Brain microvascular endothelial cell (primary cell): ENCODE data around the gene ACTA2.

Experiments used
- DNase-seq: peaks from one replicate; pipeline ENCODE4 v3.0.0-alpha.2; 2020
- H3K27ac ChIP-seq: fragments of 250-450 bp; sonication (Bioruptor Pico); 2 replicates; pipeline ENCODE4 v1.5.1; 2020; ENCODE audit warnings: mild to moderate bottlenecking, moderate library complexity
- H3K27me3 ChIP-seq: fragments of 250-450 bp; sonication (Bioruptor Pico); replicated peaks from 2 replicates; pipeline ENCODE4 v1.5.1; 2020; ENCODE audit warnings: mild to moderate bottlenecking
- H3K36me3 ChIP-seq: fragments of 250-450 bp; sonication (Bioruptor Pico); replicated peaks from 2 replicates; pipeline ENCODE4 v1.5.1; 2020; ENCODE audit warnings: mild to moderate bottlenecking
- H3K4me3 ChIP-seq: 2 replicates; pipeline ENCODE4 v1.5.1; 2011; ENCODE audit warnings: low read depth, mild to moderate bottlenecking, control low read depth, low read length, moderate library complexity
- CTCF ChIP-seq: IDR thresholded peaks from 2 replicates; pipeline ENCODE4 v1.5.1; 2011; ENCODE audit warnings: low read depth, mild to moderate bottlenecking, moderate library complexity, low read length, control low read depth, inconsistent platforms; ENCODE audit errors: missing control alignments
- in situ Hi-C: cut with HindIII; loops from 2 replicates; pipeline ENCODE4 v1.10.0; 2017; ENCODE audit warnings: low sequenced_read_pairs, low pct_ligation_motif_present

ACTA2 gene

GRCh38 chr10:88886557-88886956, 66.0 kb downstream of the ACTA2 start:
- no peaks in the 10 kb centered on the region for H3K36me3 ChIP-seq
- TF ChIP-seq CTCF = no peak
- no peak for DNase-seq
- in situ Hi-C loops = no loop called here
- H3K27ac ChIP-seq = no peak overlapping the region
- H3K4me3 ChIP-seq = no peak overlapping the region
- H3K27me3 ChIP-seq = no peaks in the 10 kb centered on the region
